Prostate gland (tissue), 2 donors: Measurements from ENCODE around the gene AFF2. TPM values are rescaled to one million over a fixed set of nuclear protein-coding genes. Genes with fewer than 3 reads are reported as not detected.

Experiments used
- DNase-seq: peaks from one replicate; pipeline ENCODE4 v3.0.0-alpha.2; 2019; ENCODE audit warnings: low spot score
- H3K27ac ChIP-seq, 2 donors: fragments of 200-600 bp; sonication (generic); 2 replicates each; pipeline ENCODE4 v1.5.1; 2017 to 2019
- H3K27me3 ChIP-seq: fragments of 200-600 bp; sonication (generic); replicated peaks from 2 replicates; pipeline ENCODE4 v1.5.1; 2019; ENCODE audit not compliant: insufficient read depth
- H3K36me3 ChIP-seq, 2 donors: fragments of 200-600 bp; sonication (generic); 1 replicate in 1 of 2; 2 replicates in 1 of 2; pipeline versions ENCODE4 v1.5.1 to v1.8.1; 2017 to 2019
- H3K4me1 ChIP-seq: fragments of 200-600 bp; sonication (generic); replicated peaks from 2 replicates; pipeline ENCODE4 v1.5.1; 2019
- H3K4me3 ChIP-seq, 2 donors: fragments of 200-600 bp; sonication (generic); 2 replicates each; pipeline ENCODE4 v1.5.1; 2017 to 2019
- H3K9me3 ChIP-seq: fragments of 200-600 bp; sonication (generic); 2 replicates; pipeline ENCODE4 v1.5.1; 2017
- CTCF ChIP-seq, 4 experiments: fragments of 200-600 bp in 2 of 4; fragments of 450-650 bp in 2 of 4; sonication (generic) in 2 of 4; IDR thresholded peaks; 1 replicate in 3 of 4; 2 replicates in 1 of 4; pipeline ENCODE4 v1.5.1; 2016 to 2019; ENCODE audit warnings: antibody characterized with exemption in 4 of 4, mild to moderate bottlenecking in 2 of 4, moderate library complexity in 2 of 4
- POLR2A ChIP-seq: fragments of 450-650 bp; IDR thresholded peaks from one replicate; pipeline ENCODE4 v1.6.1; 2016; ENCODE audit warnings: antibody characterized with exemption, mild to moderate bottlenecking
- POLR2AphosphoS5 ChIP-seq: sonication (generic); formaldehyde crosslinking; IDR thresholded peaks from one replicate; pipeline ENCODE4 v1.6.1; 2017; ENCODE audit warnings: antibody characterized with exemption
- WGBS: methylation state at CpG from one replicate; pipeline ENCODE4 v1.1.5; 2018; 5-methylcytosine and 5-hydroxymethylcytosine counted together
- intact Hi-C: fragments of 100-400 bp; cut with DNase I; formaldehyde crosslinking; loops from one replicate; pipeline ENCODE4 v1.14.2; 2022
- total RNA-seq, 2 donors: library from RNA; depleted of rRNA; stranded (reverse); fragments of >200 nt; gene quantifications; one replicate each; pipeline ENCODE4 v1.1.0, GENCODE V29; 2016

The AFF2 gene
- total RNA-seq, 2 donors from 2014 or later = 0.27 to 22.2 TPM

GRCh38 chrX:148600581-148600980, 100.2 kb downstream of the AFF2 start:
- Histone ChIP-seq H3K4me3 (no peak overlapping the region), H3K27me3 (no peaks in the 10 kb centered on the region), H3K27ac (no peak overlapping the region), H3K36me3 (no peaks in the 10 kb centered on the region), H3K9me3 (no peaks in the 10 kb centered on the region), H3K4me1 (no peaks in the 10 kb centered on the region)
- DNase-seq = no peak
- no peak for TF ChIP-seq CTCF (IDR thresholded peaks at IDR 0.05)
- TF ChIP-seq POLR2A = no peak
- no peak for TF ChIP-seq POLR2AphosphoS5
- WGBS = 96% methylated on average over 2 of the region's 2 CpGs
- intact Hi-C loops = no loop called here

GRCh38 chrX:148601034-148601433, 100.6 kb downstream of the AFF2 start:
- Histone ChIP-seq H3K36me3 (no peaks in the 10 kb centered on the region), H3K27me3 (no peaks in the 10 kb centered on the region), H3K9me3 (no peaks in the 10 kb centered on the region), H3K4me3 (no peak overlapping the region), H3K4me1 (no peaks in the 10 kb centered on the region), H3K27ac (no peak overlapping the region)
- no peak for TF ChIP-seq CTCF (IDR thresholded peaks at IDR 0.05)
- TF ChIP-seq POLR2AphosphoS5 = no peak
- TF ChIP-seq POLR2A = no peak
- intact Hi-C loops = no loop called here
- no peak for DNase-seq
- WGBS = 78% methylated on average over 4 of the region's 4 CpGs

- no peak overlapping the region for H3K4me3 ChIP-seq
- DNase-seq = no peak
- H3K36me3 ChIP-seq = no peaks in the 10 kb centered on the region
- no peaks in the 10 kb centered on the region for H3K27me3 ChIP-seq
- no peaks in the 10 kb centered on the region for H3K9me3 ChIP-seq
- intact Hi-C loops = no loop called here
- WGBS = 53% methylated on average over 4 of the region's 4 CpGs
- TF ChIP-seq POLR2A (no peak), POLR2AphosphoS5 (no peak), CTCF (IDR thresholded peaks at IDR 0.05) (no peak)
- H3K4me1 ChIP-seq = no peaks in the 10 kb centered on the region
- no peak overlapping the region for H3K27ac ChIP-seq
Observed at GRCh38 chrX:148609515-148610327, 109.3 kb downstream of the AFF2 start.

- Histone ChIP-seq H3K36me3 (no peaks in the 10 kb centered on the region), H3K4me1 (no peaks in the 10 kb centered on the region), H3K27me3 (no peaks in the 10 kb centered on the region), H3K9me3 (no peaks in the 10 kb centered on the region), H3K27ac (no peak overlapping the region), H3K4me3 (no peak overlapping the region)
- no peak for TF ChIP-seq POLR2A
- intact Hi-C loops = no loop called here
- DNase-seq = no peak
- WGBS = 81% methylated on average over 3 of the region's 3 CpGs
Observed at GRCh38 chrX:148610328-148610698, 109.9 kb downstream of the AFF2 start.

GRCh38 chrX:148611993-148612392, 111.6 kb downstream of the AFF2 start:
- TF ChIP-seq POLR2AphosphoS5 (no peak), POLR2A (no peak), CTCF (IDR thresholded peaks at IDR 0.05) (no peak)
- Histone ChIP-seq H3K27me3 (no peaks in the 10 kb centered on the region), H3K4me3 (no peak overlapping the region), H3K9me3 (no peaks in the 10 kb centered on the region), H3K27ac (no peak overlapping the region), H3K4me1 (no peaks in the 10 kb centered on the region), H3K36me3 (no peaks in the 10 kb centered on the region)
- no peak for DNase-seq
- WGBS = 86% methylated on average over 2 of the region's 2 CpGs
- intact Hi-C loops = no loop called here
